Measurements from ENCODE around the gene CCDC28A. TPM values are rescaled to one million over a fixed set of nuclear protein-coding genes. Genes with fewer than 3 reads are reported as not detected.

CCDC28A gene
- total and polyA plus RNA-seq, 4 donors, result 15.1 to 30.8 (median 24.5) TPM

GRCh38 chr6:138734585-138734984 lies 39.0 kb upstream of the CCDC28A start:
- no peak overlapping the region for H3K4me3 ChIP-seq
- DNase-seq (no peak), ATAC-seq (ENCODE audit: insufficient read depth, low FRiP score) (no peak)
- H3K4me1 ChIP-seq (ENCODE audit: control insufficient read depth in 5 of 5, insufficient read depth in 5 of 5, low read length in 5 of 5), result no peaks in the 10 kb centered on the region
- H3K36me3 ChIP-seq (ENCODE audit: control insufficient read depth in 4 of 4, insufficient read depth in 4 of 4, low read length in 4 of 4), result no peaks in the 10 kb centered on the region
- H3K27ac ChIP-seq (ENCODE audit: low read depth in 1 of 2, low read length in 1 of 2), result no peak overlapping the region
- H3K9ac ChIP-seq (ENCODE audit: insufficient read depth in 1 of 2, low read length in 2 of 2), result no peak overlapping the region
- no peak for TF ChIP-seq CTCF (IDR thresholded peaks at IDR 0.05; ENCODE audit: control extremely low read depth, extremely low read depth)
- WGBS, 2 donors, result 98 to 100% methylated on average over 1 of the region's 1 CpG
- H3K27me3 ChIP-seq (ENCODE audit: control insufficient read depth in 3 of 3, insufficient read depth in 3 of 3, low read length in 2 of 3), result no peaks in the 10 kb centered on the region
- no peaks in the 10 kb centered on the region for H3K9me3 ChIP-seq (ENCODE audit: control insufficient read depth in 4 of 4, insufficient read depth in 3 of 4, low read length in 3 of 4)

- no peaks in the 10 kb centered on the region for H3K4me1 ChIP-seq (ENCODE audit: control insufficient read depth in 5 of 5, insufficient read depth in 5 of 5, low read length in 5 of 5)
- ATAC-seq (ENCODE audit: insufficient read depth, low FRiP score), result no peak
- H3K4me3 ChIP-seq, result no peak overlapping the region
- H3K36me3 ChIP-seq (ENCODE audit: control insufficient read depth in 4 of 4, insufficient read depth in 4 of 4, low read length in 4 of 4), result no peaks in the 10 kb centered on the region
- H3K27me3 ChIP-seq (ENCODE audit: control insufficient read depth in 3 of 3, insufficient read depth in 3 of 3, low read length in 2 of 3), result no peaks in the 10 kb centered on the region
- H3K27ac ChIP-seq (ENCODE audit: low read depth in 1 of 2, low read length in 1 of 2), result no peak overlapping the region
- no peaks in the 10 kb centered on the region for H3K9me3 ChIP-seq (ENCODE audit: control insufficient read depth in 4 of 4, insufficient read depth in 3 of 4, low read length in 3 of 4)
- no peak overlapping the region for H3K9ac ChIP-seq (ENCODE audit: insufficient read depth in 1 of 2, low read length in 2 of 2)
- DNase-seq, result no peak
- no peak for TF ChIP-seq CTCF (IDR thresholded peaks at IDR 0.05; ENCODE audit: control extremely low read depth, extremely low read depth)
- WGBS, 2 donors, result 82 to 97% methylated on average over 5 of the region's 5 CpGs
Observed at GRCh38 chr6:138736640-138737039, 36.9 kb upstream of the CCDC28A start.

DNA sequence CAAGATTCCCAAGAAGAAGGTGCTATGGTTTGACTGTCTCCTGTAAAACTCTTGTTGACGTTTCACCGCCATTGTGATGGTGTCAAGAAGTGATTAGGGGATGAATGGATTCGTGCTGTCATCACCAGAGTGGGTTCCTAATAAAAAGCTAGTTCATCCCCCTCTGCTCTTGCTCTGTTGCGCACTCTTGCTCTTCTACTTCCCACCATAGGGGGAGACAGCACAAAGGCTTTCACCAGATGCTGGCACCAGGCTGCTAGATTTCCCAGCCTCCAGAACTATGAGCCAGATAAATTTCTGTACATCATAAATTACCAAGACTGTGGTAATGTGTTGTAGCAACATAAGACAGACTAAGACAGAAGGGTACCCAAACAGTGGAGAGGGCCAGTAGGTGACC lies 21.6 kb upstream of the CCDC28A start:
- no peak for DNase-seq
- Histone ChIP-seq H3K9me3 (ENCODE audit: control insufficient read depth in 4 of 4, insufficient read depth in 3 of 4, low read length in 3 of 4) (peaks cover 0 to 2% (median 0%) of the 10 kb centered on the region in 4 donors), H3K27ac (ENCODE audit: low read depth in 1 of 2, low read length in 1 of 2) (no peak overlapping the region), H3K4me3 (no peak overlapping the region), H3K36me3 (ENCODE audit: control insufficient read depth in 4 of 4, insufficient read depth in 4 of 4, low read length in 4 of 4) (peaks cover 0 to 2% (median 0%) of the 10 kb centered on the region in 4 donors), H3K9ac (ENCODE audit: insufficient read depth in 1 of 2, low read length in 2 of 2) (no peak overlapping the region), H3K27me3 (ENCODE audit: control insufficient read depth in 3 of 3, insufficient read depth in 3 of 3, low read length in 2 of 3) (no peaks in the 10 kb centered on the region), H3K4me1 (ENCODE audit: control insufficient read depth in 5 of 5, insufficient read depth in 5 of 5, low read length in 5 of 5) (no peaks in the 10 kb centered on the region)
- no peak for TF ChIP-seq CTCF (IDR thresholded peaks at IDR 0.05; ENCODE audit: control extremely low read depth, extremely low read depth)
- 93% methylated on average over 4 of the region's 4 CpGs for WGBS, 2 donors
- no peak for ATAC-seq (ENCODE audit: insufficient read depth, low FRiP score)

GRCh38 chr6:138757136-138757535 lies 16.4 kb upstream of the CCDC28A start:
- ATAC-seq (ENCODE audit: insufficient read depth, low FRiP score), result no peak

More at GRCh38 chr6:138757136-138757535, 16.4 kb upstream of the CCDC28A start:
- TF ChIP-seq CTCF (IDR thresholded peaks at IDR 0.05; ENCODE audit: control extremely low read depth, extremely low read depth), result no peak
- Histone ChIP-seq H3K9ac (ENCODE audit: insufficient read depth in 1 of 2, low read length in 2 of 2) (no peak overlapping the region), H3K4me1 (ENCODE audit: control insufficient read depth in 5 of 5, insufficient read depth in 5 of 5, low read length in 5 of 5) (no peaks in the 10 kb centered on the region), H3K4me3 (no peak overlapping the region), H3K27me3 (ENCODE audit: control insufficient read depth in 3 of 3, insufficient read depth in 3 of 3, low read length in 2 of 3) (no peaks in the 10 kb centered on the region), H3K27ac (ENCODE audit: low read depth in 1 of 2, low read length in 1 of 2) (no peak overlapping the region), H3K36me3 (ENCODE audit: control insufficient read depth in 4 of 4, insufficient read depth in 4 of 4, low read length in 4 of 4) (no peaks in the 10 kb centered on the region), H3K9me3 (ENCODE audit: control insufficient read depth in 4 of 4, insufficient read depth in 3 of 4, low read length in 3 of 4) (no peaks in the 10 kb centered on the region)
- DNase-seq, result no peak
- WGBS, 2 donors, result 73 to 87% methylated on average over 4 of the region's 4 CpGs
